ENCODE data around the gene AGER.

GRCh38 chr6:32151863-32152768, 31.9 kb downstream of the AGER start, which contains the start of gene PRRT1:
- TF ChIP-seq CTCF (IDR thresholded peaks at IDR 0.05; ENCODE audit: insufficient read depth, low read length, poor library complexity, severe bottlenecking): no peak
- TF ChIP-seq EZH2phosphoT487 (conservative IDR thresholded peaks at IDR 0.05; ENCODE audit: low read length): no peak

Measured in SU-DHL-6 (cell line).